KOPT-K1 (cell line): ENCODE results near the gene ARHGAP10.

Experiments
- H3K27ac ChIP-seq: fragments of 200-600 bp; sonication (generic); 2 replicates; pipeline ENCODE4 v1.5.1; 2016; ENCODE audit warnings: antibody characterized with exemption, mild to moderate bottlenecking, low read depth, low read length; ENCODE audit not compliant: poor library complexity, severe bottlenecking
- H3K36me3 ChIP-seq: fragments of 200-600 bp; sonication (generic); 2 replicates; pipeline ENCODE4 v1.5.1; 2017; ENCODE audit warnings: antibody characterized with exemption, mild to moderate bottlenecking, low read length, moderate library complexity; ENCODE audit not compliant: insufficient read depth
- H3K9me3 ChIP-seq: fragments of 200-600 bp; sonication (generic); 2 replicates; pipeline ENCODE4 v1.5.1; 2017; ENCODE audit warnings: antibody characterized with exemption, low read length, mild to moderate bottlenecking; ENCODE audit not compliant: insufficient read depth, poor library complexity, severe bottlenecking

The ARHGAP10 gene

DNA sequence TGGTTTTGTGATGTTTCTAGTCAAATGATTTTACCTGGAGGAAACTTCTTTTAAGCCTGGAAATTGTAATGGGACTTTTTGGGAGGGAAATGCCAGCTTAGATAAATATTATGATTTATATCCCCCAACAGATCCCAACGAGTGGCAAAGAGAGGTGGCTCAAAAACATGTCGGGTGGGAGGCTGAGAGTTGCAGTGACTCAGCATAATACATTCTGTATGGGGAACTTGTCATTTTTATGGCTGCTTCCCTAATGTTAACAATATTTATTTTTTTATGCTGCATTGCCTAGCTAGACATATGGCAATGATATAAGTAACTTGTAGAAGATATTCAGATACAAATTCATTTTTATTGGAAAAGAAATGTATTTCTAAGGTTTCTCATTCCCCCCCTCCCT, 219.0 kb downstream of the ARHGAP10 start:
- Histone ChIP-seq H3K36me3 (no peaks in the 10 kb centered on the region), H3K27ac (no peak overlapping the region), H3K9me3 (no peaks in the 10 kb centered on the region)

DNA sequence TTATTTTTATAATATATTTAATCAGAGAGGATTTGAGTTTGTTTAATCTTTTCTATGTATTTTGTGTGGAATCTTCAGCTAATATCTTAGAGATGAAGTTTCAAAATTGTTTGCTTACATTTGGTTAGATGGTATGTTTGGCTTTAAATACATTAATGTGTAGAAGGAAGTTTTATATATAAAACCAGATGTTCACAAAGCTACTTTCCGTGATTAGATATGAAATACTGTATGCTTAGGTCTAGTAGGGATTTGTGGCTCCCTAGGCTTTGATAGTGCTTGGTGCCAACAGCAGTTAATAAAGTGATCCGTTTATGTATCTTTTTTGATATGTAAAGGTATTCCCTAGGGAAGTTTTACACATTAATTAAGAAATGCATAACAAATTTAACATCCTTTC, 223.0 kb downstream of the ARHGAP10 start:
- H3K9me3 ChIP-seq: no peaks in the 10 kb centered on the region
- H3K27ac ChIP-seq: no peak overlapping the region
- H3K36me3 ChIP-seq: no peaks in the 10 kb centered on the region

DNA sequence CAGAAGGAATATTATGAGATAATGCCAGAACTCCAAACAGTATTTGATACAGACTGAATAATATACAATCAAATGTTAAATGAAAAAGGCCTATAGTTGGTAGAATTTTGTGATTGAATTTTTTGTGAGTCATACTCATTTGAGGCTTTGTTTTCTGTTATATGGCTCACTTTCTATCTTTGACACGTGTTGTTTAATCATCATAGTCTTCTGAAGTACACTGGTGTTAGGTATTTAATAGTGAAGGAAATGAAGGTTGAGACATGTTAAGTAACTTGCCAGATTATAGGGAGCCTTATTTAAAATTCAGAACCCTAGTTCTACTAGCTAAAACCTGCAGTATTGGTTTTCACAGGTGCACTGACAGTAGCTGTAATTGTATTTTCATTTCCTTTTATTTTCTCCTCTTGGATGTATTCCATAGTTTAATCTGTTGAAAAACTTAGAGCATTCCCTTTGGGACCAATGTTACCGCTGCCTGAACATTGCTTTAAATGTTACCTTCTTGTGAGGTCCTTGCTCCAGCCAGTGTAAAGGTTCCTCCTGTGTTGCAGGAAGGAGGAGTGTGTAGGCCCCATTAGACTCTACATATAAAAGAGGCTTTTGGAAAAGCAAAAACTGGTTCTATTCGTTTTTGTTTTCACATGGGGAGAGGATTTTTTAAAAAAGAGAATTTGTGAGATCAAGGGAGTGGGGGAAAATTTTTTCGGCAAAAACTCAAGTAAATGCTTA, 224.1 kb downstream of the ARHGAP10 start:
- Histone ChIP-seq H3K36me3 (no peaks in the 10 kb centered on the region), H3K9me3 (no peaks in the 10 kb centered on the region), H3K27ac (no peak overlapping the region)

DNA sequence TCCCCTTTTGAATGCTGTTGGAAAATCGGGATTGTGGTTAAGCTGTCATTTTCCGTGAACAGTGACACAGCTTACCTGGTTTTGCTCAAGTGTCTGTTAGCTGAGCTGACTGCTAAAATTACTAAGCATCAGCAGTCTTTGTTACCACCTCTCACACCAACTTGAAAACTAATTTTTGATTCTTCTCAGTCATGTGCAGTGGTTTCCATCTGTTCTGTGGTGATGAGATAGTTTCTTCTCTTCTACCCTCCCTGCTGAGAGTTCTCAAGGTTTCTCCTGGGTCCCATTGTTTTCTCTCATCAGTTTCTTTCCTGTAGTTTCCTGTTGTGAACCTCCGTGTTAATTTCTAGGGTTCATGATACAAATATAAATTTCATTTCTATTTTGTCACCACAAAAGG, 225.6 kb downstream of the ARHGAP10 start:
- Histone ChIP-seq H3K36me3 (no peaks in the 10 kb centered on the region), H3K27ac (no peak overlapping the region), H3K9me3 (no peaks in the 10 kb centered on the region)

DNA sequence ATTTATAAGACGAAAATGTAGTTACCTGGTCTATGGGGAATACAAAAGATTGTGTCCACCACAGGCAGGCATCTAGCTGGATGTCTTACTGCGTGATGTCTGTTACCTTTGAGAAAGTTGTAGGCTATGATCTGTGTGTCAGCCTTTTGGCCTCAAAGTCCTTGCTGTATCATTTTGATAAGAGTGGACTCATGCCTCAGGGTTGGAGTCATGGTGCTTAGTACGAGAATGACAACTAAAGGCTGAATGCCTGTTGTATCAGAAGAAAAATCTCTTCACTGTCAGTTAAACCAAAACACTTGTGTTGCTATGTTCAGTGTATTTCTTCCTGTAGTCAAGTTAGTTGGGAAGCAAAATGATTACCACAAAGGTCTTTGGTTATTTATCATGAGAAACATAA, 226.2 kb downstream of the ARHGAP10 start:
- no peaks in the 10 kb centered on the region for H3K9me3 ChIP-seq
- H3K36me3 ChIP-seq: no peaks in the 10 kb centered on the region
- no peak overlapping the region for H3K27ac ChIP-seq

DNA sequence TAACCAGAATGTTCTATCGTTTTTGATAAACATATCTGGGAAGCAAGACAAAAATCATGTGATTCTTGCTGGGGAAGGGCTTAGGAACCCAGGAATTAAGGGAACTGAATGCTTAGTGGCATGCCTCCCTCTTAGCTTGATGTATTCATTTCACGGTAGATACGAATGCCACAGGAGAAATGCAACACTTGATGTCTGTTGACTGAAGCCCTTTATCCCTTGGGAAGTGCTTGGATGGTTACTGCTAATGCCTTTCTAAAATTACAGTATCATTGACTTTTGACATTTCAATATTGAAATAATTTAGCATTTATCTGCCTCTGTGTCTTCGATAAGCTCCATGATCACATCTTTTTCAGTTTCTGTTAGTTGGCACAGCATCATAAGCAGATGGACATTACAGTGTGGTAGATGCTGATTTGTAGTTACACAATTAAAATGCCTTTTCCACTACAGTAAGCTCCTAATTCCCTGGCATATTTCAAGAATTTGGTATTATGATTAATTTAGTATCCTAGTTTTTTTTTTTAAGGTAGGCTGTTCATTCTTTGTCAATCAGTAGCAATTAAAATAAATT, 226.7 kb downstream of the ARHGAP10 start:
- no peaks in the 10 kb centered on the region for H3K36me3 ChIP-seq
- H3K9me3 ChIP-seq: no peaks in the 10 kb centered on the region
- no peak overlapping the region for H3K27ac ChIP-seq

DNA sequence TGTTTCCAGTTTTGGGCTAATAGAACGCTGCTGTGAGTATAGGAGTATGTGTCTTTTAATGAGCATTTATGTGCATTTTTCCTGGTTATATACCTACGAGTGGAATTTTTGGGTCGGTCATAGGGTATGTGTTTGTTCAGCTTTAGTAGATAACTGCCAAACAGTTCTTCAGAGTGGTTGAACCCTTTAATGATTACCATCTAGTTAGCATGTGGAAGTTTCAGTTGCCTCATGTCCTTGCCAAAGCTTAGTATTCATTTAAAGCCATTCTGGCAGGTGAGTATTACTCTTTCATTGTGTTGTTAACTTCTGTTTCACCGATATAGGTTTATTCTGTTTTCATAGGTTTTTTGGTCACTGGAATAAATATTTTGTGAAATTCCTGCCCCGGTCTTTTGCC, 229.1 kb downstream of the ARHGAP10 start:
- Histone ChIP-seq H3K9me3 (no peaks in the 10 kb centered on the region), H3K36me3 (no peaks in the 10 kb centered on the region), H3K27ac (no peak overlapping the region)

DNA sequence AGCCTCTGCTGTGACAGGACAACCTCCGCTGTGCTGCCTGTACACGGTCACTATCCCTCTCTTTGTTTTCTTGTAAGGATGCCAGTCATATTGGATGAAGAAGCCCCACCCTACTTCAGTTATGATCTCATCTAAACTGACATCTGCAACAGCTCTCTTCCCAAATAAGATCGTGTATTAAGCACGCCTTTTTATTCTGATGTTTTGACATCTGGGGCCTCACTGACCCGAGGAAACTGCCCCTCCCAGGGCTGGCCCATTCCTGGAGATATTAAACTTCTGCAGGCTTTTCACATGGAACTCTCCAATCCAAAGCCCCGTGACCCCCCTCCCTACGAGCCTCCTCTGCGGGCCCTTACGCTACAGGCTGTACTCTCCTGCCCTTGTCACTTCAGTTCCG, 232.0 kb downstream of the ARHGAP10 start:
- no peaks in the 10 kb centered on the region for H3K9me3 ChIP-seq
- H3K36me3 ChIP-seq: no peaks in the 10 kb centered on the region
- no peak overlapping the region for H3K27ac ChIP-seq

DNA sequence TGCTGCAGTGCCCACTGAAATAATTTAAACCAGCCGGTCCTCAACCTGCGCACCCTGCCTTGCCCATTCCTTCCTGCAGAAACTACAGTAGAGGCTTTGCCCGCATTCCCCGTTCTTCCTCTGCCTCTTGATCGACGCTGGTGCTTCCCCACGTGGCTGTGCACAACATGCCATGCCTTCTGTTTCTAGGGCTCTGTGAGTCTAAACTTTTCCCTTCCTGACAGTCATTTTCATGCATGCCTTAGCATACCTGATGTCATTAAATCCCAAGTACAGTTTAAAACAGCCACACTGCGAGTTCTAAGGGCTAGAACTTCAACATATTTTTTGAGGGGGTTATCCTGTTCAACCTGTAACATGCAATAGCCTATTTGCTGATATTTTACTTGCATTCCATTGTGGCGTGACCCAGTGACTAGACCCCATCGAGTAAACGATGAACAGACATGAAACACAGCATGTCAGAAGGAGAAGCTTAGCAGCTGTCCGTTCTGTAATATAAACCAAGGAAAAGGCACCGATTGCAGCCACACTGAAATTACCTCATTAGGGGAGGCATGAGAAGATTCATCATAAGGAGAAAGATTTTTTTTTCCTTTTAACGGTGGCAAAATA, 232.5 kb downstream of the ARHGAP10 start:
- Histone ChIP-seq H3K9me3 (no peaks in the 10 kb centered on the region), H3K36me3 (no peaks in the 10 kb centered on the region), H3K27ac (no peak overlapping the region)

DNA sequence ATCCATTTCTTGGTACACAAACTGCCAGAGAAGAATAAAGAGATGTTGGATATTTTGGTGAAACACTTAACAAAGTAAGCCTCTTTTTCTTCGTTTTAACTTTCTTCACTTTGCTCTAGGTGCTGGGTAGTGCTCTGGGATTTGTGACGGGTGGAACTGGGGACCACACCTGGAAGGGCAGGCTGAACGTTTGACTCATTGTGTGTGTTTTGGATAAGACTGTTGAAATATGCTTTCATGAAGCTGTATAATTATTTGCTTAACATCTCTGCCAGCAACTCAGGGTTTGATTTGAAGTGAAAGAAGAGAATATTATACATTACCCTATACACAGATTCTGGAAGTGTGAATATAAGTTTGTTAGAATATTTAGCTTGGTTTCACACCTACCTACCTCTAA, 233.2 kb downstream of the ARHGAP10 start:
- no peaks in the 10 kb centered on the region for H3K9me3 ChIP-seq
- no peaks in the 10 kb centered on the region for H3K36me3 ChIP-seq
- H3K27ac ChIP-seq: no peak overlapping the region

DNA sequence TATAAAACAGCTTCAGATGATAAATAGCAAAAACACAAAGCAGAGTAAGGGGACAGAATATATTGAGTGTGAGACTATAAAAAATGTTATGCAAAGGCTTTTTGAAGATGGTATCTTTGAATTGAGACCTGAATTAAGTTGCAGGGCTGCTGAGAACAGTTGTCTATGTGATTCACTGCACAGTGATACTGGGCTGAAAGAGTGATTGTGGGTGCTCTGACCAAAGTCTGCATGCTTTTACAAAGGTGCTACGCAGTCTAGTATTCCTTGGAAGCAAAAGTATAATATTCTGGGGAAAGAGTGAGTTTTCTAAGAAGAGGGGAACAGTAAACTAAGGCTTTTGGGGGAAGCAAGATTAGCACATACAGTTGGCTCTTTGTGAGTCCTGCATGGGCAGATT, 234.0 kb downstream of the ARHGAP10 start:
- Histone ChIP-seq H3K27ac (no peak overlapping the region), H3K9me3 (no peaks in the 10 kb centered on the region), H3K36me3 (no peaks in the 10 kb centered on the region)

DNA sequence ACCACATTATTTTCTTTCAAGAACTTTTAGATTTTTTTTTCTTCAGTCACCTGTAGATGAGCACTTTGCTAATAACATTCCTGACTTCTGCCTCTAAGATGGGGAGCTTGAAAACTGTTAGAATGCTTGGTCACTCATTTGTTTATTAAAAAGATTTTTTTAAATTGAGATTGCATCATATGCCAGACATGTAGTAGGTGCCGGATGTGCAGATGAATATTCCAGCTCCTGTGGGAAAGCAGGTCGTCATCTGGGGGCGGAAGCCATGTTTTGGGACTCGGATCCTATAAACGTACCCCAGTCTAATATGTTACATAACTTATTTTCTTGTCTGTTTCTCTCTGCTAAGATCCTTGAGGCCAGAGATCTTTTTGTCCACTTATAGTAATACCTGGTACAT, 236.8 kb downstream of the ARHGAP10 start:
- Histone ChIP-seq H3K36me3 (no peaks in the 10 kb centered on the region), H3K27ac (no peak overlapping the region), H3K9me3 (no peaks in the 10 kb centered on the region)

DNA sequence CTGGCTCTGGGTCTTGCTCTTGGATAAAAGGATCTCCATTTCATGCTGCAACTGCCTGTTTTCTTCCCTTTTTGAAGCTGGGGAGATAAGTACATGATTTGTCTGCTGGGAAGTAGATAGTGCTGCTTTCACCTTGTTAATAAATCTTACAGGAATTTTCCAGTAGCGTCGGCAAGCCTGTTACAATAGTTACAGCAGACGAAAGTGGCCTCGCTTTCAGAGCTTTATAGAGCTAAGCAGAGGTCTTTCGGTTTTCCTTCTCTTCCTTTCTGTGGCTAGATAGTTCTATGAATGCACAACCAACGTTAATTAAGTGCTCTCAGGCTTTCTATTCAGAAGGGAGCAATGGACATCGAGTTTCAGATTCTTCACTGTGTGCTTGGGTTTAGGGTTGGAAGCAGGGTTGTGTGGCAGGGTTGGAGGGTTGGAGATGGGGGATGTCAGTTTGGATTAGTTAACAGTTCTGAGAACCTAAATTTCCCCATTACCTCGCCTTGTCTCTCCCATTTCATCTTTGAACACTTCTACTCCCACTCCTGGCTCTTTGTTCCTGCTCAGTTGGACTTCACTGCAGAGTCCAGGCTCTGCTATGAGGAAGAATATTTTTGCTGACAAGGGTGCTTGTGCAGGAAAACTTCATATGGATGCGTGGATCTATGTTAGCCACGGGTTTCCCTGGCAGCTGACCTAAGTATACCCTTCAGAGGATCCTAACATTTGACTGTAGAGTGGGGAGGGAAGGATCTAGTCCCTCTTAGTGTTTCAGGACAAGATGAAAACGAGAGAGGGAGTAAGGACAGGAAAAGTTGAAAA, 237.9 kb downstream of the ARHGAP10 start:
- Histone ChIP-seq H3K27ac (no peak overlapping the region), H3K9me3 (no peaks in the 10 kb centered on the region), H3K36me3 (no peaks in the 10 kb centered on the region)

DNA sequence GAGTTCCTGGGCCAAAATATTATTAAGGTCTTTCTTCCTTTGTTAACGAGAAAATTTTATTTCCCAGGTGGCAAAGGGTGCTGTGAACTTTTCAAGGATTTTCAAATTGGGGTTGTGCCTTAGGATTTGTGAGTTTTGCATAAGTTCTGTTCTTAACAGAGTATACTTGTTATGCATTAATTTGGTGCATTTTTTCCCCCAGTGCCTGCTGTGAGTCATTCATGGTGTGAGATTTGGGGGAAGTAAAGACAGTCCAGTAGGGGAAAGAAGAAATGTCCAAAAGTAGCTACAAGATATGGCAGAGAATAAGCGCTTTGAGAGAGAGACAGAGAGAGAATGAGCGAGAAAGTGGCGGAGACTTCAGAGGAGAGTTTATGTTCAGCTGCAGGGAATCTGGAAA, 239.2 kb downstream of the ARHGAP10 start:
- H3K27ac ChIP-seq: no peak overlapping the region
- H3K36me3 ChIP-seq: no peaks in the 10 kb centered on the region
- no peaks in the 10 kb centered on the region for H3K9me3 ChIP-seq

DNA sequence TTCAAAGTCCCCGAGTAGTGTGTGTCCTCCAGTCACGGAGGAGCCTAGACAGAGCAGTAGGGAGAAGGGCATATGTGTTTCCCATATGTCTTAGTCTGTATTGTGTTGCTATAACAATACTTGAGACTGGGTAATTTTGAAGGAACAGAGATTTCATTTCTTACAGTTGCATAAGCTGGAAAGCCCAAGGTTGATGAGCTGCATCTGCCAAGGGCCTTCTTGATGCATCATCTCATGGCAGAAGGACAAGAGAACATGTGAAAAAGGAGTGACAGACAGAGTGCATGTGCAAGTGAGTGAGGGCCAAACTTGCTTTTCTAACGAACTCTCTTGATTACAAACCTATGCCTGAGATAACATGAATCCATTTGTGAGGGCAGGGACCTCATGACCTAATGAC, 243.4 kb downstream of the ARHGAP10 start:
- H3K9me3 ChIP-seq: no peaks in the 10 kb centered on the region
- no peak overlapping the region for H3K27ac ChIP-seq
- no peaks in the 10 kb centered on the region for H3K36me3 ChIP-seq
